ENCODE results near the gene PSPH. TPM values are rescaled to one million over a fixed set of nuclear protein-coding genes. Genes with fewer than 3 reads are reported as not detected.

The PSPH gene
- polyA plus RNA-seq, 3 donors from 2014 or later: 3.2 to 6.8 (median 5.1) TPM

- no peak for DNase-seq
- Mint-ChIP-seq H3K9me3 (no peaks in the 10 kb centered on the region), H3K36me3 (peaks cover 0 to 3% (median 0%) of the 10 kb centered on the region in 3 donors), H3K4me1 (no peaks in the 10 kb centered on the region), H3K27ac (no peak overlapping the region), H3K4me3 (no peak overlapping the region), H3K27me3 (ENCODE audit: low read depth in 3 of 3) (no peaks in the 10 kb centered on the region)
These were observed 41.5 kb downstream of the PSPH start for GRCh38 chr7:56009695-56010094.

DNA sequence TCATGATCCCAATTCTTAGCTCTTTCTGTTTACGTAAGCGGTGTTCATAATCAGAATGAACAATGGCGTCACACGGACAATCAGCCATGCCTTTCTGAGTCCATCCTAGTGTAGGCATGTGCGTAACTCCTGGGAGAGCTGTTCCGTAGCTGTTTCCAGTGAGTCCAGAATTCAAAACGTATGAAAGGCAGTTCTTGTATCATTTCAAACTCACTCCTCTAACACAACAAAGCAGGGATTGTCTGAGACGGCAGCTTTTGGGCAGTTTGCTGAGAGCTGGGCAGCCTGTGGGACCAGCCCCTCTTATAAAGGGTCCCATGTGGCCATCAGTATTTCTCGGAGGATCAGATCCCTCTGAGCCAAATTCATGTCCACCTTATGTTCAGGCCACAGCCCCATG, 43.4 kb downstream of the PSPH start:
- DNase-seq: no peak
- Mint-ChIP-seq H3K27ac (no peak overlapping the region), H3K4me1 (no peaks in the 10 kb centered on the region), H3K9me3 (no peaks in the 10 kb centered on the region), H3K27me3 (ENCODE audit: low read depth in 3 of 3) (peaks cover 0 to 1% (median 0%) of the 10 kb centered on the region in 3 donors), H3K36me3 (no peaks in the 10 kb centered on the region), H3K4me3 (no peak overlapping the region)

- DNase-seq: no peak
- Mint-ChIP-seq H3K9me3 (no peaks in the 10 kb centered on the region), H3K4me3 (no peak overlapping the region), H3K27ac (no peak overlapping the region), H3K27me3 (ENCODE audit: low read depth in 3 of 3) (peaks cover 0 to 1% (median 0%) of the 10 kb centered on the region in 3 donors), H3K36me3 (no peaks in the 10 kb centered on the region), H3K4me1 (no peaks in the 10 kb centered on the region)
These were observed 44.0 kb downstream of the PSPH start for GRCh38 chr7:56007167-56007652.

DNA sequence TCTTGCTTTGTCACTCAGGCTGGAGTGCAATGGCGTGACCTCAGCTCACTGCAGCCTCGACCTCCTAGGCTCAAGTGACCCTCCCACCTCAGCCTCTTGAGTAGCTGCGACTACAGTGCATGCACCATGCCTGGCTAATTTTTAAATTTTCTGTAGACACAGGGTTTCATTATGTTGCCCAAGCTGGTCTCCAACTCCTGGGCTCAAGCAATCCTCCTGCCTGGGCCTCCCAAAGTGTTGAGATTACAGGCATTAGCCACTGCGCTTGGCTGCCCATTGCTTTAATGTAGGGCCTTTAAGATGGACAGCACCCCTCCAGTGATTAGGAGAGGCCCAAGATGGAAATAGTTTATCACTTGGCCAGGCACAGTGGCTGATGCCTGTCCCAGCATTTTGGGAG, 47.5 kb downstream of the PSPH start:
- no peaks in the 10 kb centered on the region for H3K9me3 Mint-ChIP-seq
- DNase-seq: no peak
- peaks cover 6 to 10% (median 8%) of the 10 kb centered on the region in 3 donors for H3K36me3 Mint-ChIP-seq
- H3K27me3 Mint-ChIP-seq (ENCODE audit: low read depth in 3 of 3): peaks cover 0 to 1% (median 0%) of the 10 kb centered on the region in 3 donors
- no peak overlapping the region for H3K4me3 Mint-ChIP-seq
- no peaks in the 10 kb centered on the region for H3K4me1 Mint-ChIP-seq
- H3K27ac Mint-ChIP-seq: no peak overlapping the region

GRCh38 chr7:55996856-55997500, 54.3 kb downstream of the PSPH start:
- no peak for DNase-seq
- H3K4me1 Mint-ChIP-seq: no peaks in the 10 kb centered on the region
- peaks cover 30 to 43% (median 37%) of the 10 kb centered on the region in 3 donors for H3K36me3 Mint-ChIP-seq
- H3K4me3 Mint-ChIP-seq: no peak overlapping the region
- H3K9me3 Mint-ChIP-seq: no peaks in the 10 kb centered on the region
- H3K27ac Mint-ChIP-seq: no peak overlapping the region
- H3K27me3 Mint-ChIP-seq (ENCODE audit: low read depth in 3 of 3): peaks cover 0 to 2% (median 0%) of the 10 kb centered on the region in 3 donors

DNA sequence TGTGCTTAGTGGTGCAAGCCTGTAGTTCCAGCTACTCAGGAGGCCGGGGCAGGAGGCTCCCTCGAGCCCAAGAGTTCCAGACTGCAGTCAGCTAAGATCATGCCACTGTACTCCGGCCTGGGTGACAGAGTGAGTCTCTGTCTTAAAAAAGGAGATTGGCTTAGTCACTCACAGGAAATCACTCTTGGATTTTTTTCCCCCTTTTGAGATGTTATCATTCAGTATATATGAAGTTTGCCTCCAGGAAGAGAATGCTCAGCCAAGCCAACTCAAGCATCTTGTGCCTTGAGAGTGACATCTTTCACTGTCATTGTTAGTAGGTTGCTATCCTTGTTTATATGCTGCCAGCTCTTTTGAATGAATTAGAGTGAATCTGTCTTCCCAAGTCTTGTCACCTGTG, 58.9 kb downstream of the PSPH start:
- Mint-ChIP-seq H3K4me3 (no peak overlapping the region), H3K27ac (no peak overlapping the region), H3K4me1 (no peaks in the 10 kb centered on the region), H3K9me3 (no peaks in the 10 kb centered on the region), H3K27me3 (ENCODE audit: low read depth in 3 of 3) (peaks cover 0 to 2% (median 1%) of the 10 kb centered on the region in 3 donors), H3K36me3 (peaks cover 16 to 36% (median 17%) of the 10 kb centered on the region in 3 donors)
- DNase-seq: no peak

DNA sequence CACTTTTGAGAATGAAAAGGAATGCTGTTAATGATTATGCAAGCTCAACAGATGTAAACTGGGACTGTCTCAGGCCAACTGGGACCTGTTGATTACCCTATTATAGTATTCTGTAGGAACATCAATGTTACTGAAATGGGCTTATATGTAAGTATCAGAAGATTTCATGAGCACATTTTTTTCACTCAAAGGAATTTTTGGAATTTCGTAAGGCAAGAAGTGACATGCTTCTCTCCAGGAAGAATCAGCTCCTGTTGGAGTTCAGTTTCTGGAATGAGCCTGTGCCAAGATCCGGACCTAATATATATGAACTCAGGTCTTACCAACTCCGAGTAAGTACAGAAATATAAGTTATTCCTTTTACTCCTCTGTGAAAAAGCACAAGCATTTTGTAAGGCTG, 67.7 kb downstream of the PSPH start:
- no peaks in the 10 kb centered on the region for H3K9me3 Mint-ChIP-seq
- peaks cover 0 to 3% (median 3%) of the 10 kb centered on the region in 3 donors for H3K27me3 Mint-ChIP-seq (ENCODE audit: low read depth in 3 of 3)
- H3K4me1 Mint-ChIP-seq: no peaks in the 10 kb centered on the region
- no peak overlapping the region for H3K4me3 Mint-ChIP-seq
- peaks cover 21 to 34% (median 31%) of the 10 kb centered on the region in 3 donors for H3K36me3 Mint-ChIP-seq
- H3K27ac Mint-ChIP-seq: no peak overlapping the region
- no peak for DNase-seq

DNA sequence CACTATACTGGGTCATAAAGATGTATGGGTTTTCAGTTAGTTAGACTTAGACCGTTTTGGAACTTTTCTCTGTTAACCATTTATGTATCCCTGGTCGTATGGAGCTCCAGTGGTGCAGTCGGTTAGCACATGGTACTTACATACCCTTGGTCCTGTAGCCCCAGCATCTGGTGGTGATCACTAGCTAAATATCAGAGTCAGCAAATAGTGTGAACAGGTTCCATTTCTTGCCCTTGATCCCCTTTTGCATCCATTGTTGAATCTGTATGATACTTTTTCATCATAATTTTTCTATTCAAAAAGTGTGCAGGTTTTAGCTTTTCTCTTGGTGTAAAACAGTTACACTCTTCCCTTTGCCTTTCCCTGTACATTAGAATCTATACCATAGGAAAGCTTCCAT, 71.0 kb downstream of the PSPH start:
- peaks cover 2 to 9% of the 10 kb centered on the region in 2 donors for H3K4me1 Mint-ChIP-seq
- H3K9me3 Mint-ChIP-seq: no peaks in the 10 kb centered on the region
- no peak overlapping the region for H3K4me3 Mint-ChIP-seq
- DNase-seq: no peak
- no peak overlapping the region for H3K27ac Mint-ChIP-seq
- H3K36me3 Mint-ChIP-seq: peaks cover 21 to 34% (median 32%) of the 10 kb centered on the region in 3 donors
- peaks cover 0 to 2% (median 0%) of the 10 kb centered on the region in 3 donors for H3K27me3 Mint-ChIP-seq (ENCODE audit: low read depth in 3 of 3)

GRCh38 chr7:55977831-55978230, 73.4 kb downstream of the PSPH start:
- peaks cover 0 to 2% (median 0%) of the 10 kb centered on the region in 3 donors for H3K27me3 Mint-ChIP-seq (ENCODE audit: low read depth in 3 of 3)
- no peak overlapping the region for H3K4me3 Mint-ChIP-seq
- peak overlapping the region in 1 of 6 donors; percentile 52 for H3K27ac Mint-ChIP-seq
- H3K4me1 Mint-ChIP-seq: peaks cover 2 to 21% of the 10 kb centered on the region in 2 donors
- H3K36me3 Mint-ChIP-seq: peaks cover 16 to 28% (median 28%) of the 10 kb centered on the region in 3 donors
- no peak for DNase-seq
- no peaks in the 10 kb centered on the region for H3K9me3 Mint-ChIP-seq

GRCh38 chr7:55975988-55976633, 75.1 kb downstream of the PSPH start:
- peaks cover 14 to 26% (median 24%) of the 10 kb centered on the region in 3 donors for H3K36me3 Mint-ChIP-seq
- no peak overlapping the region for H3K4me3 Mint-ChIP-seq
- H3K4me1 Mint-ChIP-seq: peaks cover 4 to 27% of the 10 kb centered on the region in 2 donors
- H3K9me3 Mint-ChIP-seq: no peaks in the 10 kb centered on the region
- peaks cover 0 to 2% (median 0%) of the 10 kb centered on the region in 3 donors for H3K27me3 Mint-ChIP-seq (ENCODE audit: low read depth in 3 of 3)
- no peak overlapping the region for H3K27ac Mint-ChIP-seq
- DNase-seq: no peak

DNA sequence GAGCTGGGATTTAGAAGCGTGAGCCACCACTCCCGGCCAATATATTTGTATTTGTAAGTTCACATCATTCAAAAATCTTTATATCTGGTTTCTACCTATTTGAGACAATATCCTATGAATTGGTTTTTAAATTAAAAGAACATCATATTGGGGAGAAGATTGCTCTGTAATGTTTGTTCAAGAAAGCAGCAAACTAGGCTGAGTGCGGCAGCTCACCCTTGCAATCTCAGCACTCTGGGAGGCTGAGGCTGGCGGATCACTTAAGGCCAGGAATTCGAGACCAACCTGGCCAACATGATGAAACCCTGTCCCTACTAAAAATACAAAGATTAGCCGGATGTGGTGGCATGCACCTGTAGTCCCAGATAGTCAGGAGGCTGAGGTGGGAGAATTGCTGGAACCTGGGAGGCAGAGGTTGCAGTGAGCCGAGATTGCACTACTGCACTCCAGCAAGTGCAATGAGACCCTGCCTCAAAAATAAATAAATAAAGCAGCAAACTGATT, 77.4 kb downstream of the PSPH start:
- peaks cover 21 to 51% of the 10 kb centered on the region in 2 donors for H3K4me1 Mint-ChIP-seq
- no peak overlapping the region for H3K4me3 Mint-ChIP-seq
- peaks cover 0 to 3% (median 0%) of the 10 kb centered on the region in 3 donors for H3K27me3 Mint-ChIP-seq (ENCODE audit: low read depth in 3 of 3)
- H3K27ac Mint-ChIP-seq: no peak overlapping the region
- H3K9me3 Mint-ChIP-seq: no peaks in the 10 kb centered on the region
- DNase-seq: no peak
- peaks cover 3 to 14% (median 3%) of the 10 kb centered on the region in 3 donors for H3K36me3 Mint-ChIP-seq

DNA sequence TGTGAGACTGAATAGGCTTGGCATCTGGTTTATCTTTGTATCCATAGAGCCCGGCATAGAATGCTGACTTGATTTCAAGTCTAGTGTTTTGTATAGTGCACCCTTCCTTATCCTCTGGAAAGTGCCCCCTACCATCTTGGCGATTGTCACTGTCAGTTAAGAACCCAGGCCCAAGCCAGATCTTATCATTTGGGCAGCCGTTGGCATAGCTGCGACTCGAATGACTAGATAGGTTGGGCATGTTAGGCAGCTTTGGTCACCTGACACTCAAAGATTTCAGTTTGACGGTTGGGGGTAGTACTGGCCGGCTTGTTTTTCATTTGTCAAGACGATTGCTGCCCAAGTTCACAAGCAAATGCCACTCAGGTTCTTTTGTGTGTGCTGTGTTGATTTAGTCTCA, 80.3 kb downstream of the PSPH start:
- H3K27me3 Mint-ChIP-seq (ENCODE audit: low read depth in 3 of 3): peaks cover 0 to 4% (median 0%) of the 10 kb centered on the region in 3 donors
- no peaks in the 10 kb centered on the region for H3K9me3 Mint-ChIP-seq
- peaks cover 0 to 9% (median 3%) of the 10 kb centered on the region in 3 donors for H3K36me3 Mint-ChIP-seq
- H3K27ac Mint-ChIP-seq: peak overlapping the region in 2 of 6 donors; percentile 15 to 75
- H3K4me3 Mint-ChIP-seq: no peak overlapping the region
- no peak for DNase-seq
- H3K4me1 Mint-ChIP-seq: peaks cover 25 to 57% of the 10 kb centered on the region in 2 donors

GRCh38 chr7:55970561-55970960, 80.7 kb downstream of the PSPH start:
- Mint-ChIP-seq H3K4me1 (peaks cover 29 to 62% of the 10 kb centered on the region in 2 donors), H3K27ac (peak overlapping the region in 2 of 6 donors; percentile 15 to 32), H3K9me3 (no peaks in the 10 kb centered on the region), H3K4me3 (no peak overlapping the region), H3K27me3 (ENCODE audit: low read depth in 3 of 3) (peaks cover 0 to 6% (median 0%) of the 10 kb centered on the region in 3 donors), H3K36me3 (peaks cover 0 to 9% (median 3%) of the 10 kb centered on the region in 3 donors)
- no peak for DNase-seq

DNA sequence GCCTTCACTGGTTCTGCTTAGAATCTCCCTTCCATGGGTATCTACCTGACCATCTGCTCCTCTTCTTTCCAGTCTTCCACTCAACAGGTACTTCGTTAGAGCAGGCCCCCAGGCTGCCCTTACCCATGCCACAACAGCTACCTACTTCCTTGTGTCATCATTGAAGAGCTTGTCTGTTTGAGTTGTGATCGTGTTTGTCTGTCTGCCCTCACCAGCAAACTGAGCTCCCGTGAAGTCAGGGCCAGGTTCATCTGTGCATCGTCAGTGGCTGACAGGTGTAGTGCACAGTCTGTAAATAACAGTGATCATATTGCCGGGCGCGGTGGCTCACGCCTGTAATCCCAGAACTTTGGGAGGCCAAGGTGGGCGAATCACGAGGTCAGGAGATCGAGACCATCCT, 81.9 kb downstream of the PSPH start:
- no peak overlapping the region for H3K4me3 Mint-ChIP-seq
- H3K27me3 Mint-ChIP-seq (ENCODE audit: low read depth in 3 of 3): peaks cover 0 to 6% (median 3%) of the 10 kb centered on the region in 3 donors
- no peak overlapping the region for H3K27ac Mint-ChIP-seq
- DNase-seq: no peak
- H3K9me3 Mint-ChIP-seq: no peaks in the 10 kb centered on the region
- H3K36me3 Mint-ChIP-seq: peaks cover 0 to 9% (median 3%) of the 10 kb centered on the region in 3 donors
- peaks cover 34 to 57% of the 10 kb centered on the region in 2 donors for H3K4me1 Mint-ChIP-seq

Measured in immature natural killer cell (primary cell).